Fibroblast of the conjunctiva (primary cell): ENCODE results near the gene TXNIP.

Experiments used
- DNase-seq: peaks from one replicate; pipeline ENCODE4 v3.0.0-alpha.2; 2010; ENCODE audit warnings: low read depth

TXNIP gene

GRCh38 chr1:145963265-145964019, 32.9 kb downstream of the TXNIP start:
- DNase-seq, result no peak

GRCh38 chr1:145962157-145963102, 33.9 kb downstream of the TXNIP start:
- no peak for DNase-seq

GRCh38 chr1:145961425-145962156, 34.8 kb downstream of the TXNIP start:
- DNase-seq, result no peak

GRCh38 chr1:145961109-145961424, 35.3 kb downstream of the TXNIP start:
- no peak for DNase-seq

GRCh38 chr1:145960468-145961108, 35.8 kb downstream of the TXNIP start:
- DNase-seq, result no peak

GRCh38 chr1:145959957-145960467, 36.4 kb downstream of the TXNIP start:
- no peak for DNase-seq

- no peak for DNase-seq
Measured at GRCh38 chr1:145959333-145959732, 37.0 kb downstream of the TXNIP start.

- no peak for DNase-seq
Measured at GRCh38 chr1:145958734-145959133, 37.6 kb downstream of the TXNIP start.

GRCh38 chr1:145957443-145958319, 38.7 kb downstream of the TXNIP start, which contains the start of gene LIX1L:
Gene LIX1L (minus strand): TSS chr1:145958017. CDS start chr1:145957927, 90 bp downstream.
- DNase-seq, result peak; percentile 96

GRCh38 chr1:145956781-145957442, 39.5 kb downstream of the TXNIP start:
- DNase-seq, result peak; percentile 40

- no peak for DNase-seq
Measured at GRCh38 chr1:145956361-145956760, 40.0 kb downstream of the TXNIP start.

GRCh38 chr1:145955436-145955835, 40.9 kb downstream of the TXNIP start:
- DNase-seq, result peak; percentile 59

GRCh38 chr1:145953861-145954260, 42.5 kb downstream of the TXNIP start:
- no peak for DNase-seq

GRCh38 chr1:145952903-145953302, 43.5 kb downstream of the TXNIP start:
- DNase-seq, result no peak

- DNase-seq, result no peak
Measured at GRCh38 chr1:145951526-145951925, 44.9 kb downstream of the TXNIP start.

- DNase-seq, result peak; percentile 94
Measured at GRCh38 chr1:145949219-145949618, 47.2 kb downstream of the TXNIP start.

- no peak for DNase-seq
Measured at GRCh38 chr1:145947551-145947950, 48.8 kb downstream of the TXNIP start.

GRCh38 chr1:145946477-145946986, 49.8 kb downstream of the TXNIP start:
- DNase-seq, result no peak

- no peak for DNase-seq
Measured at GRCh38 chr1:145944532-145944931, 51.8 kb downstream of the TXNIP start.

- DNase-seq, result no peak
Measured at GRCh38 chr1:145942871-145943270, 53.5 kb downstream of the TXNIP start.
